Activated CD4-positive, alpha-beta memory T cell treated with anti-CD3 and anti-CD28 coated beads, Interleukin-2, amount 10 ng/mL, durations not matched to agents 7 days and 5 days (primary cell): Measurements from ENCODE around the gene S100A14. TPM values are rescaled to one million over a fixed set of nuclear protein-coding genes. Genes with fewer than 3 reads are reported as not detected.

ENCODE experiments used
- CTCF ChIA-PET: fragments of 350-600 bp; sonication (Branson Sonifier 250); formaldehyde crosslinking; loops from one replicate; lab custom pipeline; 2021; ENCODE audit warnings: antibody characterized with exemption, inconsistent platforms; lab: Charles Lee
- POLR2A ChIA-PET: fragments of 350-600 bp; sonication (Branson Sonifier 250); formaldehyde crosslinking; loops from one replicate; lab custom pipeline; 2021; ENCODE audit warnings: antibody characterized with exemption; lab: Charles Lee
- DNase-seq: peaks from one replicate; pipeline ENCODE4 v3.0.0-alpha.2; 2020
- H3K27ac Mint-ChIP-seq: one replicate; pipeline ENCODE4 v1.8.0; 2021; ENCODE audit warnings: mild to moderate bottlenecking, mixed read lengths
- H3K27me3 Mint-ChIP-seq: one replicate; pipeline ENCODE4 v1.8.0; 2021; ENCODE audit warnings: mixed read lengths
- H3K36me3 Mint-ChIP-seq: one replicate; pipeline ENCODE4 v1.8.0; 2021; ENCODE audit warnings: low read depth, mixed read lengths
- H3K4me1 Mint-ChIP-seq: one replicate; pipeline ENCODE4 v1.8.0; 2021; ENCODE audit warnings: mixed read lengths
- H3K4me3 Mint-ChIP-seq: one replicate; pipeline ENCODE4 v1.8.0; 2021; ENCODE audit warnings: mild to moderate bottlenecking, mixed read lengths
- H3K9me3 Mint-ChIP-seq: one replicate; pipeline ENCODE4 v1.8.0; 2021; ENCODE audit warnings: mixed read lengths
- total RNA-seq, 2 experiments: library from RNA; stranded (reverse); gene quantifications; one replicate each; pipeline ENCODE4 v1.2.3, GENCODE V29; 2021

The S100A14 gene
- total RNA-seq, 2 experiments from 2014 or later = not detected

DNA sequence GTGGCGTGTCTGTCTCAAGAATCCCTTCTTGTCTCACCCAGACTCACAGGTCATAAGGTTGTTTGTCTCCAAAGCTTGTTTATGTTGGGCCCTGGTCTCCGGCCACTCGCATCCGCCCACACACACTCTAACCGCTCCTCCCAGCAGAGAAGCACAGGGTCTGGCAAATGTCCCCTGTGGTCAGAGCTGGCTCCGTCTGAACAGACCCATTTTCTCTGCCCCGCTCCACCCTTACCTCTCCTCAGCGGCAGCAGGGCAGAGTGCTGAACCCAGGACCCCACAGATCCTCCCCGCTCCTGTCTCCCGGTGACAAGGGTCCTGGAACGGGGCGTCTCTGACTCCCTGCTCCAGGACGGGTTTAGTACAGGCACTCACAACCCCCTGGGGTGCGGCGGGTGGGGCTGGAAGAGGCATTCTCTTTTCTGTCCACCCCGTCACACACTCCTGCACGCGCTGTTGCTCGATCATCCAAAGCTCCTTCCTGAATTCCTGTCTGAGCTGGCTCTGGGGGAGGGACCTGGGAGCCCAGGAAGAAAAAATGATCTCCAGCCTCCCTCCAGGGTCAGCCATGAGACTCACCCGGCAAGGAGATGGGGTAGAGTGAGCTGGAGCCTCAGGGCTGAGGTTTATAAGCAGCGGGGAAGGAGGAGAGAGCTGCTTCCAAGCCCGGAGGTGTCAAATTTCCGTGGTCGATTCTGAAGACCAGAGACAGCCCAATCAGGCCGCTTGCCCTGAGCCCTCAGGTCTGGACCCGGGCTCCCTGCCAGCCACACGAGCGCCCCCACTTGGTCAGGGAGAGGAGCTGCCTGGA, 11.0 kb upstream of the S100A14 start, which contains the start of gene S100A13:
TSS of gene S100A13 (minus strand) at position 602 of the 811 bp plus-strand sequence. CDS start 1,033 bp downstream, outside the sequence.
- ChIA-PET POLR2A (interaction anchor here (1.3 kb wide), 1 partner anchor 92 kb away, joined by 6 read pairs; the partner anchor contains the start of gene S100A6), CTCF (interaction anchor here (0.7 to 3.3 kb wide), 11 partner anchors 9 to 117 kb away, joined by 3 to 21 read pairs (median 3); partner anchors contain the start of gene S100A14)
- no peak for DNase-seq
- H3K9me3 Mint-ChIP-seq = no peaks in the 10 kb centered on the region
- H3K36me3 Mint-ChIP-seq = no peaks in the 10 kb centered on the region
- no peak within 1 kb of the TSS for H3K27ac Mint-ChIP-seq
- no peaks in the 10 kb centered on the region for H3K27me3 Mint-ChIP-seq
- H3K4me3 Mint-ChIP-seq = no peak within 1 kb of the TSS
- H3K4me1 Mint-ChIP-seq = peaks cover 8% of the 10 kb centered on the region

DNA sequence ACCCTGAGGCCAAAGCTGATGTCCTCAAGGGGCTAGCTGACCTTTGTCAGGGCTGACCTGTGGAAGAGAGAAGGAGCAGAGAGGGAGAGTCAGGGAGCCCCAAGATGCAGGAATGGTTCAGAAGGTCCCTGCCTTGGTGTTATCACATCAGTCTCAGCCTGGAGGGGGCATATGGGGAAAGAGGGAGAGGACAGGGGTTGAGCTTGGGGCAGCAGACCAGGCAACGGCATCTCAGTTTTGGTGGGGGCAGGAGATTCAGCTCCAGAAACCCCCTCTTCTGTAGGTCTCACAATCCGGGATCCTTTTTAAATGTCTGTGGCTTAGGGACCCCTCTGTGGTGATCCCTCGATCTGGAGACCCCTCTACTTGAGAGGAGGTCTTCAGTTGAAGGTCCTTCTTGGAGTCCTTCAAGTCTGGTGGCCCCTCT, 10.4 kb upstream of the S100A14 start:
- Mint-ChIP-seq H3K4me1 (peaks cover 4% of the 10 kb centered on the region), H3K27ac (no peak overlapping the region), H3K4me3 (no peak overlapping the region), H3K36me3 (no peaks in the 10 kb centered on the region), H3K9me3 (no peaks in the 10 kb centered on the region), H3K27me3 (no peaks in the 10 kb centered on the region)
- CTCF ChIA-PET = interaction anchor here (0.9 to 3.3 kb wide), 8 partner anchors 8 to 116 kb away, joined by 3 to 21 read pairs (median 3); partner anchors contain the start of gene S100A14
- DNase-seq = no peak
- POLR2A ChIA-PET = no interaction called here

DNA sequence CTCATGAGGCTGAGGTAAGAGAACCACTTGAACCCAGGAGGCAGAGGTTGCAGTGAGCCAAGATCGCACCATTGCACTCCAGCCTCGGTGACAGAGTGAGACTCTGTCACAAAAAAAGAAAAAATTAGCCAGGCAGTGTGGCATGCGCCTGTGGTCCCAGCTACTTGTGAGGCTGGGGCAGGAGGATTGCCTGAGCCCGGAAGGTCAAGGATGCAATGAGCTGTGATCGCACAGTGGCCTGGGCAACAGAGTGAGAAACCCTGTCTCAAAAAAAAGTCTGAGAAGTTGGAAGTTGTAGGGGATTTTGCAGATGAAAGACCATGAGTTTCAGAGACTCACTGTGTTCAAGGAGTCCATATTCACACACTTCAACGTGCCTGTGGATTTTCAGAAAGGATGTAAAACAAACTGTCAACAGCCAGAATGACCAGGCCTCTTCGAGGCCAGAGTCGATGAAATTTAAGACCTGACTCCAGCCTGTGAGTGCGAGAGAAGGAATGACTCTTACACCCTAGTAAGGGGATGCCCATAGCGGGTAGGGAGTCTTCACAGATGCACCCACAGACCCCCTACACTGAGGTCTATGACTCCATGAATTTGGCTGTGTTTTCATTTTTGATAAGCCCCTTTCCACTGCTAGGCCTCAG, 9.0 kb upstream of the S100A14 start:
- CTCF ChIA-PET = interaction anchor here (3.3 kb wide), 1 partner anchor 7 kb away, joined by 21 read pairs; no protein-coding TSS in a partner anchor
- H3K27ac Mint-ChIP-seq = no peak overlapping the region
- no peak for DNase-seq
- H3K27me3 Mint-ChIP-seq = no peaks in the 10 kb centered on the region
- H3K36me3 Mint-ChIP-seq = no peaks in the 10 kb centered on the region
- no peaks in the 10 kb centered on the region for H3K4me1 Mint-ChIP-seq
- POLR2A ChIA-PET = no interaction called here
- no peak overlapping the region for H3K4me3 Mint-ChIP-seq
- no peaks in the 10 kb centered on the region for H3K9me3 Mint-ChIP-seq

DNA sequence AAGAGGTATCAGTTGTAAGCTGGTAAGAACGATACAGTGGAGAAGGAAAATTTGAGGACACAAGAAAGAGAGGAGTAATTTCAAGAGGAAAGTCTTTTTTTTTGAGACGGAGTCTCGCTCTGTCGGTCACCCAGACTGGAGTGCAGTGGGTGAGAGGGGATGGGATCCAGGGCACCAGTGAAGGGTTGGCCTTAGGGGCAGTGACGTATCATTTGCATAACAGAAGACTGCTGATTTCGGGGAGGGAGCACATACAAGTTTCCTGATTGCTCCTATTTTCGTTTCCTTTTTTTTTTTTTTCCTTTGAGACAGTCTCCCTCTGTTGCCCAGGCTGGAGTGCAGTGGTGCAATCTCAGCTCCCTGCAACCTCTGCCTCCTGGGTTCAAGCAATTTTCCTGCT, 7.0 kb upstream of the S100A14 start:
- ChIA-PET CTCF (interaction anchor here (1.4 kb wide), 1 partner anchor 11 kb away, joined by 4 read pairs; the partner anchor contains the start of gene CHTOP), POLR2A (interaction anchor here (0.6 kb wide), 2 partner anchors 354 to 576 kb away, joined by 3 to 4 read pairs; partner anchors contain the start of gene JTB)
- Mint-ChIP-seq H3K27ac (no peak overlapping the region), H3K36me3 (no peaks in the 10 kb centered on the region), H3K27me3 (no peaks in the 10 kb centered on the region), H3K4me3 (no peak overlapping the region), H3K9me3 (no peaks in the 10 kb centered on the region), H3K4me1 (no peaks in the 10 kb centered on the region)
- DNase-seq = no peak

DNA sequence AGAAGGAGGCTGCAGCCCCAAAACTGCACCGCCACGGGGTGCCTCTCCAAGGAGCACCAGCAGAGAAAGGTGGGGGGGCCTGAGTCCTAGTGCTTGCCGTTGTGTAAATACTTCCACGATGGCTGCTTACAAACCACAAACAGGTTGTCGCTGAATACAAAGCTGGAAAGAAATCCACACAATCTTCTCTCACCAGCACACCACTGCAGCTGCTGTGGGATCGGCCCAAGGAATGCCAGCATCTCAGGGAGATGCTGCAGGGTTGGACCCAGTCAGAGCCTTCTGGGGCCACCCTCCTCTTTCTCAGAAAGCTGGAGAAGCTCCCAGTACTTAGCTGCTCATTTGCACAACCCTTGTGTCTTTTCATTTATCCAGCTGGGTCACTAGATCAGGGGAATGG, 3.0 kb upstream of the S100A14 start:
- no peaks in the 10 kb centered on the region for H3K27me3 Mint-ChIP-seq
- no peaks in the 10 kb centered on the region for H3K9me3 Mint-ChIP-seq
- no peaks in the 10 kb centered on the region for H3K36me3 Mint-ChIP-seq
- peaks cover 4% of the 10 kb centered on the region for H3K4me1 Mint-ChIP-seq
- no peak for DNase-seq
- ChIA-PET POLR2A (interaction anchor here (1.3 kb wide), 1 partner anchor 14 kb away, joined by 5 read pairs; no protein-coding TSS in a partner anchor), CTCF (interaction anchor here (1.1 to 7.1 kb wide), 14 partner anchors 8 to 524 kb away, joined by 4 to 104 read pairs (median 6); partner anchors contain the start of genes S100A1, S100A13 and S100A5)
- no peak overlapping the region for H3K4me3 Mint-ChIP-seq
- H3K27ac Mint-ChIP-seq = no peak overlapping the region

DNA sequence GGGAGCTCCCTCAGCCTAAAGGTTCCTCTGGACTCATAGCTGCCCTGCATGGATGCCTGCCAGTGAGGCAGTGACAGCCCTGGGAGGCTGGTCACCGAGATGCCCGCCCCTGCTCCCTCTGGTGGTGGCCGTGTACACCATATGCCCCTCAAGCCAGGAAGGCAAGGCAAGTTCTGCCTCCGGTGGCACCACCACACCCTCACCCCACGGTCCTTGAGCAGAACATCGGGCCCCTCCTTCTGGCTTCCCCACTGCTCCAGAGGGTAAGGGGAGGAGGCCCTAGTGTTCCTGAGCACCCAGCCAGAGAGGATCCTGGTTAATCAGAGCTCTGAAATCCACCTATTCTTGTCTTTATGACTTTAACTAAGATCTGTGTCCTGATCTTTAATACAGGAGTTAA, 1.5 kb upstream of the S100A14 start:
- POLR2A ChIA-PET = interaction anchor here (0.7 to 4.0 kb wide), 4 partner anchors 16 to 82 kb away, joined by 3 to 14 read pairs (median 4); partner anchors contain the start of gene S100A6
- CTCF ChIA-PET = interaction anchor here (0.8 to 7.1 kb wide), 20 partner anchors 9 to 116 kb away, joined by 3 to 104 read pairs (median 6); partner anchors contain the start of genes CHTOP, S100A1, S100A13 and S100A4
- DNase-seq = peak; percentile 75
- Mint-ChIP-seq H3K27me3 (no peaks in the 10 kb centered on the region), H3K36me3 (no peaks in the 10 kb centered on the region), H3K4me1 (peaks cover 4% of the 10 kb centered on the region), H3K9me3 (no peaks in the 10 kb centered on the region), H3K27ac (no peak overlapping the region), H3K4me3 (no peak overlapping the region)

DNA sequence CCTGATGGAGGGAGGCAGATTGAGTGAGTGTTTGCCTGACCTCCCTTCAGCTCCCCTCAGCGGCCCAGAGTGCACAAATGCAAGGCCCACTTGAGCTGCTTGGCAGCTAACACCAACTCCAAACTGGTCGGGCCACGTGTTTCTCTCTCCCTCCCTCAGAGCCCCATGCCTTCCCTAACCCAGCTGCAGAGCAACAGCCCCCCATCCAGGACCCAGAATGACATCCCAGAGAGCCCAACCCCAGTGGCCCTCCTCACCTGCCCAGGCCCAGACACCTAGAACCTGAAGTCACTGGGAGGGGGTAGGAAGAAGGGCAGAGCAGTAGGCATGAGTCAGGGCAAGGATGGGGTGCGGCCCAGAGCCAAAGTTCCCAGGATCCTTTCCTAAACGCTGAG, 789 bp upstream of the S100A14 start:
- Mint-ChIP-seq H3K4me1 (peaks cover 4% of the 10 kb centered on the region), H3K4me3 (no peak overlapping the region), H3K9me3 (no peaks in the 10 kb centered on the region), H3K36me3 (no peaks in the 10 kb centered on the region), H3K27me3 (no peaks in the 10 kb centered on the region), H3K27ac (no peak overlapping the region)
- ChIA-PET POLR2A (interaction anchor here (0.9 to 4.0 kb wide), 3 partner anchors 50 to 107 kb away, joined by 4 to 14 read pairs (median 4); partner anchors contain the start of gene S100A6), CTCF (interaction anchor here (1.0 to 7.1 kb wide), 12 partner anchors 10 to 108 kb away, joined by 3 to 104 read pairs (median 14); partner anchors contain the start of genes CHTOP, S100A1, S100A13 and S100A4)
- no peak for DNase-seq

DNA sequence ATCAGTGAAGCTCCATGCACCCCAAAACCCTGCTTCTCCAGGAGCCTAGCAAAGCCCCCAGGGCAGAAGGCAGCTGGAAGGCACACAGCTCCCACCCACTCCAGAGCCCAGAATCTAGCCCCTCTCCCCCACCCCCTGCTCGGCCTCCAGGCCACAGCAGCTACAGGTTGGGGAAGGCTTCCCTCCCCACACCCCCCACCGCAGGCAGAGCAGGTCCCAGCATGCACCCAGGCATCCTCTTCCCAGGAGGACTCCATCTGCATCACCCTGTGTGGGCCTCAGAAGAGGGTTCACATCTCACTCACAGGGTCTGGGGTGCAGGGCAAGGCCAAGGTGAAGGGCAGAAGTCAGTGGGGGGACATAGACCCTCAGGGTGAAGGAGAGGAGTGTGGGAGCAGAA, 719 bp downstream of the S100A14 start:
- Mint-ChIP-seq H3K27me3 (no peaks in the 10 kb centered on the region), H3K27ac (no peak overlapping the region), H3K4me1 (peaks cover 4% of the 10 kb centered on the region), H3K4me3 (no peak overlapping the region), H3K36me3 (no peaks in the 10 kb centered on the region), H3K9me3 (no peaks in the 10 kb centered on the region)
- ChIA-PET CTCF (interaction anchor here (0.6 to 7.1 kb wide), 11 partner anchors 11 to 262 kb away, joined by 3 to 104 read pairs (median 5); partner anchors contain the start of genes S100A13 and S100A5), POLR2A (interaction anchor here (1.1 to 4.0 kb wide), 3 partner anchors 80 to 105 kb away, joined by 4 to 14 read pairs (median 4); partner anchors contain the start of gene S100A6)
- no peak for DNase-seq

DNA sequence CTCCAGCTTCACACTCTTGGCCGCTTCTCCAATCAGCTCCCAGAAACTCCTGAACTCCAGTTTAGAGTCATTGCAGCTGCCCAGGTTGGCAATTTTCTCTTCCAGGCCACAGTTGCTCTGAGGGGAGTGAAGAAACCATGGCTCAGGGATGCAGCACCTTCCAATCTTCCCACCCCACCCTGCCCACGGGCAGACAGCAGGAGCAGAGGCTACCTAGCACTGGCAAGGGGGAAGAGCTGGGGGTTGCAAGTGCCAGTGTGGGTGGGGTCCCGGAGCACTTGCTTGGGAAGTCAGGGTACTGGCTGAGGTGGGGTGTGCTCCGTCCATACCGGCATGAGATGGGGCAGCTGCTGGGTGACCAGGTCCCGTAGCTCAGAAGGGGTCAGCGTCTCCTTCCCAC, 1.2 kb downstream of the S100A14 start:
- POLR2A ChIA-PET = interaction anchor here (1.2 to 4.0 kb wide), 3 partner anchors 20 to 83 kb away, joined by 3 to 14 read pairs (median 4); partner anchors contain the start of gene S100A6

DNA sequence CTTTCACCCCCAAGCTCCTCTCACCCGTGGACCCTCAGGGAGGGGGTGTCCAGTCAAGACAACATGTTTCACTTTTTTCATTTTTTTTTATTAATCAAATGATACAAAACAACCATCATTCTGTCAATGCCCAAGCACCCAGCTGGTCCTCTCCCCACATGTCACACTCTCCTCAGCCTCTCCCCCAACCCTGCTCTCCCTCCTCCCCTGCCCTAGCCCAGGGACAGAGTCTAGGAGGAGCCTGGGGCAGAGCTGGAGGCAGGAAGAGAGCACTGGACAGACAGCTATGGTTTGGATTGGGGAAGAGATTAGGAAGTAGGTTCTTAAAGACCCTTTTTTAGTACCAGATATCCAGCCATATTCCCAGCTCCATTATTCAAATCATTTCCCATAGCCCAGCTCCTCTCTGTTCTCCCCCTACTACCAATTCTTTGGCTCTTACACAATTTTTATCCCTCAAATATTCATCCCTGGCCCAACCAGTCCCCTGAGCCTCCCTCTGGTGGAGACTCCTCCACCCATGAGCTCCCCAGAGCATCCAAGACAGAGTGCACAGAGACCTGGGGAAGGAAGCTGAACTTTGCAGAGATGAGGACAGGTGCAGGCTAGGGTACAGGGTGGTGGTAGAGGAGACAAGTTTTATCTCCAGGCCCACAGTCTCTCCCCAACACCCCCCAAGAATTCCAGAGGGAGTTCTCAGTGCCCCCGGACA, 1.8 kb downstream of the S100A14 start:
- Mint-ChIP-seq H3K9me3 (no peaks in the 10 kb centered on the region), H3K27ac (no peak overlapping the region), H3K27me3 (no peaks in the 10 kb centered on the region), H3K4me1 (peaks cover 4% of the 10 kb centered on the region), H3K4me3 (no peak overlapping the region), H3K36me3 (no peaks in the 10 kb centered on the region)
- CTCF ChIA-PET = interaction anchor here (0.8 to 7.1 kb wide), 8 partner anchors 10 to 261 kb away, joined by 3 to 104 read pairs (median 4); no protein-coding TSS in a partner anchor
- DNase-seq = no peak
- POLR2A ChIA-PET = interaction anchor here (1.2 to 4.0 kb wide), 3 partner anchors 20 to 82 kb away, joined by 3 to 14 read pairs (median 4); partner anchors contain the start of gene S100A6

More for the DNA sequence above, 1.2 kb downstream of the S100A14 start:
- CTCF ChIA-PET = interaction anchor here (0.6 to 7.1 kb wide), 10 partner anchors 10 to 262 kb away, joined by 3 to 104 read pairs (median 4); no protein-coding TSS in a partner anchor
- Mint-ChIP-seq H3K36me3 (no peaks in the 10 kb centered on the region), H3K9me3 (no peaks in the 10 kb centered on the region), H3K27me3 (no peaks in the 10 kb centered on the region), H3K4me1 (peaks cover 4% of the 10 kb centered on the region), H3K27ac (no peak overlapping the region), H3K4me3 (no peak overlapping the region)
- DNase-seq = no peak

DNA sequence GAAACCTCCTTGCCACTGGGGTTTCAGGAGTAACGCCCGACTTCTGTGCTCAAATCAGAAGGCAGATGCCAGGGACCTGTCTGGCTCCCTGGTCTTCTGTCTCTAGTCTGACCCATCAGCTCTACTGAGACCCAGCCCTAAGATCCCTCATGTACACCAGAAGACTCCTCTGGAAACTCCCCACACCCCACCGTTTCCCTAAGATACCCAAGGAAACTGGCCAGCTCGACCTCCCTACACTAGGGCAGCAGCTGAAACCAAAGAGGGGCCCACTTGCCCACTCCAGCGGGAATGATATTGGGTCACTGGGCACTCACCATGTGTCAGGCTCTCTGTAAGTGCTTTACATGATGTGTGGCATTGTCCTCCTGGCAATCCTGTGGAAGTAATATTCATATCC, 2.7 kb downstream of the S100A14 start:
- POLR2A ChIA-PET = no interaction called here

More for the DNA sequence above, 2.7 kb downstream of the S100A14 start:
- H3K36me3 Mint-ChIP-seq = no peaks in the 10 kb centered on the region
- DNase-seq = no peak
- H3K27me3 Mint-ChIP-seq = no peaks in the 10 kb centered on the region
- peaks cover 4% of the 10 kb centered on the region for H3K4me1 Mint-ChIP-seq
- no peak overlapping the region for H3K27ac Mint-ChIP-seq
- CTCF ChIA-PET = interaction anchor here (1.3 to 2.0 kb wide), 3 partner anchors 9 to 81 kb away, joined by 3 to 6 read pairs (median 3); no protein-coding TSS in a partner anchor
- H3K9me3 Mint-ChIP-seq = no peaks in the 10 kb centered on the region
- H3K4me3 Mint-ChIP-seq = no peak overlapping the region
